ENCODE results near the gene ERMARD. TPM values are rescaled to one million over a fixed set of nuclear protein-coding genes. Genes with fewer than 3 reads are reported as not detected.
"Not testable (repeated sequence)": the region's sequence is repeated elsewhere in the genome, so short reads cannot be mapped to it uniquely, and the experiment has no call there.

The ERMARD gene
- total RNA-seq, 4 donors from 2014 or later: 14.6 to 49.1 (median 20.4) TPM

DNA sequence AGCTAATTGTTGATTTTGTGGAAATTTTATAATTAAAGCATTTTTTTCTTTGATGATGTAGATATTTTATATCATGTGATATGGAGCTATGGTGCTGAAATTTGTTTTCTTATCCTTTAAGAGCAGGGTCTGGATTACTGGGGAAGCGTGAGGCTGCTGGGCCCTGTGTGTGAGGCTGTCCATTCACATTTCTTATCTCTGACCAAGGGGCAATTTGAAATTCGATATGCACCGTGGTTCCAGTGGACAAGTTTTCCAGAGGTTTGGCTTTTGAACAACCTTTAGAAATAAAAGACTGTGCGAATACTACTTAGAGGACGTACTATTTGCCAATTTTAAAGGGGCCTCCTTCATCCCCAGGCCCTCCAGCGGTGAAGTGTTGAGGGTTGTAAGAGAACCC lies 3.7 kb downstream of the ERMARD start:
- Histone ChIP-seq H3K9me3 (no peaks in the 10 kb centered on the region), H3K4me3 (no peak overlapping the region), H3K4me1 (peaks cover 20% of the 10 kb centered on the region), H3K27ac (no peak overlapping the region), H3K36me3 (peaks cover 33% of the 10 kb centered on the region), H3K27me3 (no peaks in the 10 kb centered on the region)
- TF ChIP-seq EP300 (IDR thresholded peaks at IDR 0.05) (no peak), POLR2A (IDR thresholded peaks at IDR 0.05) (no peak), POLR2AphosphoS5 (IDR thresholded peaks at IDR 0.05) (no peak)
- TF ChIP-seq, protein P1, sequence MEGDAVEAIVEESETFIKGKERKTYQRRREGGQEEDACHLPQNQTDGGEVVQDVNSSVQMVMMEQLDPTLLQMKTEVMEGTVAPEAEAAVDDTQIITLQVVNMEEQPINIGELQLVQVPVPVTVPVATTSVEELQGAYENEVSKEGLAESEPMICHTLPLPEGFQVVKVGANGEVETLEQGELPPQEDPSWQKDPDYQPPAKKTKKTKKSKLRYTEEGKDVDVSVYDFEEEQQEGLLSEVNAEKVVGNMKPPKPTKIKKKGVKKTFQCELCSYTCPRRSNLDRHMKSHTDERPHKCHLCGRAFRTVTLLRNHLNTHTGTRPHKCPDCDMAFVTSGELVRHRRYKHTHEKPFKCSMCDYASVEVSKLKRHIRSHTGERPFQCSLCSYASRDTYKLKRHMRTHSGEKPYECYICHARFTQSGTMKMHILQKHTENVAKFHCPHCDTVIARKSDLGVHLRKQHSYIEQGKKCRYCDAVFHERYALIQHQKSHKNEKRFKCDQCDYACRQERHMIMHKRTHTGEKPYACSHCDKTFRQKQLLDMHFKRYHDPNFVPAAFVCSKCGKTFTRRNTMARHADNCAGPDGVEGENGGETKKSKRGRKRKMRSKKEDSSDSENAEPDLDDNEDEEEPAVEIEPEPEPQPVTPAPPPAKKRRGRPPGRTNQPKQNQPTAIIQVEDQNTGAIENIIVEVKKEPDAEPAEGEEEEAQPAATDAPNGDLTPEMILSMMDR (IDR thresholded peaks at IDR 0.05): no peak
- DNase-seq (ENCODE audit: low spot score in 2 of 2): no peak
- WGBS: 93% methylated on average over 6 of the region's 6 CpGs

DNA sequence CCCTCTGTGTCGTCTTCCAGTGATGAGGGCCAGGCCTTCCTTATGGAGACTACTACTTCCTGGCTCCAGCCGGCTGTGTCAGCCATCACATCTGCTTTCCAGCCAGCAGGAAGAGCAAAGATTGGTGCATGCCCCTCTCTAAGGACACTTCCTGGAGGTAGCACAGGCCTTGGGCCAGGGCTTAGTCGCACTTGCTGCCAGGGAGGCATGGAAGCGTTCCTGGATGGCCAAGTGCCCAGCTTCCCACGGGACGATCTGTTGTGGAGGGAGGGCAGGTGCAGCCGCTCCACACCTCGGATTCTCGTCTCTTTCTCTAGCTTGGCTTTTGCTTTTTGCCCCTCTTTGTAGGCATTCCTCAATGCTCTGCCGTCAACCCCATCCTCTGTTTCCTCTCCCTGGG lies 11.9 kb downstream of the ERMARD start:
- Histone ChIP-seq H3K27me3 (no peaks in the 10 kb centered on the region), H3K4me1 (no peaks in the 10 kb centered on the region), H3K9me3 (no peaks in the 10 kb centered on the region), H3K4me3 (no peak overlapping the region), H3K27ac (no peak overlapping the region), H3K36me3 (peaks cover 80% of the 10 kb centered on the region)
- WGBS: 72% methylated on average over 10 of the region's 10 CpGs
- TF ChIP-seq, protein P1 (IDR thresholded peaks at IDR 0.05): no peak
- TF ChIP-seq POLR2AphosphoS5 (IDR thresholded peaks at IDR 0.05) (no peak), POLR2A (IDR thresholded peaks at IDR 0.05) (no peak), EP300 (IDR thresholded peaks at IDR 0.05) (no peak)
- DNase-seq (ENCODE audit: low spot score in 2 of 2): no peak

DNA sequence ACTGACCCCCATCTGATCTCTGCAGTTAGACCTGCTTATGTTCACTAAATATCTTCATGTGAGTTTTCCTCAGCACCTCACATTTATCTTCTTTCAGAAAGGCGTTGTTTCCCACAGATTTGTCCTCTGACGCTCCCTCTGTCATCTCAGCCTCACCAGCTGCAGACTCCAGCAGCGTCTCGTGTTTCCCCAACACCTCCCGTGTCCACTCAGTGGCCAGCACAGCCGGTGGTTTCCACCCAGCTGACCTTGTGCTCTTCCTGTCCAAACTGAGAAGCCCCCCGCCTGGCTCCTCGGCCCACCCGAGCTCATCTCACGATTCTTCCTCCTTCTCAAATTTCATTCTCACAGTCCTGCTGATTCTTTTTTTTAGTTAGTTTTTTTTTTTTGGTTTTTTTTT lies 12.5 kb downstream of the ERMARD start:
- Histone ChIP-seq H3K9me3 (no peaks in the 10 kb centered on the region), H3K4me3 (no peak overlapping the region), H3K27ac (no peak overlapping the region), H3K4me1 (no peaks in the 10 kb centered on the region), H3K27me3 (no peaks in the 10 kb centered on the region), H3K36me3 (peaks cover 80% of the 10 kb centered on the region)
- TF ChIP-seq POLR2A (IDR thresholded peaks at IDR 0.05): no peak
- WGBS: 93% methylated on average over 10 of the region's 10 CpGs
- no peak for DNase-seq (ENCODE audit: low spot score in 2 of 2)

DNA sequence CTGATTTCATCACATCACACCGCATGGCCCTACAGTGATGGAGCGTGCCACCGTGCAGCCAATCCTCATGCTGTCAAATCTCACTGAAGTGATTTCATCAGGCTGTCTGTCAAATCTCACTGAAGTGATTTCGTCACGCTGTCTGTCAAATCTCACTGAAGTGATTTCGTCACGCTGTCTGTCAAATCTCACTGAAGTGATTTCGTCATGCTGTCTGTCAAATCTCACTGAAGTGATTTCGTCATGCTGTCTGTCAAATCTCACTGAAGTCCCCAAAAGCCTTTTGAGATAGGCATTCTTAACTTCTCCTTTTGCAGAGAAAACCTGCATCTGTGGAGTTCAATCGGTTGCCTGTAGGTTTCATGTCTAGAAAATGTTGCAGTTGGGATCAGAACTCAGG lies 14.4 kb downstream of the ERMARD start:
- WGBS: 87% methylated on average over 10 of the region's 10 CpGs

DNA sequence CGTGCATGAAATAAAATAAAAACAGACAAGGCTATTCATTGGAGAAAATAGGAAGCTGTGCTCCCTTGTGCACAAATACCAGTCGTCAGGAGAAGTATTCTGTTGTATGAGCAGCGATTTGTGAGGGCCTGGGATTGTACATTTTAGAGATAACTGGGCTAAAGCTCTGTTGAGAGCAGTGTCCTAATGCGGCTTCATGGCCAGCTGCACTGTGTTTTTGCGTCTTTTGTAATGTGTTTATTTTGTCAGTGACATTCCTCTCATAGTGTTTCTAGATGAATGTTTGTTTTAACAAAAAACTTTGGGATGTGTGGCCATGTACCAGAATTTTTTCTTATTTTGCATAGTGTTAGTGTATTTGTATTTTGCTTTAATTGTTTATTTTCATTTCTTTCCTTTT lies 14.8 kb downstream of the ERMARD start:
- Histone ChIP-seq H3K27ac (no peak overlapping the region), H3K27me3 (no peaks in the 10 kb centered on the region), H3K9me3 (no peaks in the 10 kb centered on the region), H3K4me3 (no peak overlapping the region), H3K4me1 (no peaks in the 10 kb centered on the region), H3K36me3 (peaks cover 72% of the 10 kb centered on the region)
- DNase-seq (ENCODE audit: low spot score in 2 of 2): no peak
- no peak for TF ChIP-seq POLR2A (IDR thresholded peaks at IDR 0.05)
- TF ChIP-seq, protein P1 (IDR thresholded peaks at IDR 0.05): no peak
- no peak for TF ChIP-seq POLR2AphosphoS5 (IDR thresholded peaks at IDR 0.05)
- TF ChIP-seq EP300 (IDR thresholded peaks at IDR 0.05): no peak
- WGBS: 91% methylated on average over 5 of the region's 5 CpGs

More for the DNA sequence above, 14.4 kb downstream of the ERMARD start:
- H3K27me3 ChIP-seq; H3K9me3 ChIP-seq; H3K4me1 ChIP-seq; H3K27ac ChIP-seq; DNase-seq (ENCODE audit: low spot score in 2 of 2); H3K4me3 ChIP-seq: not testable (repeated sequence)
- peaks cover 75% of the 10 kb centered on the region for H3K36me3 ChIP-seq

DNA sequence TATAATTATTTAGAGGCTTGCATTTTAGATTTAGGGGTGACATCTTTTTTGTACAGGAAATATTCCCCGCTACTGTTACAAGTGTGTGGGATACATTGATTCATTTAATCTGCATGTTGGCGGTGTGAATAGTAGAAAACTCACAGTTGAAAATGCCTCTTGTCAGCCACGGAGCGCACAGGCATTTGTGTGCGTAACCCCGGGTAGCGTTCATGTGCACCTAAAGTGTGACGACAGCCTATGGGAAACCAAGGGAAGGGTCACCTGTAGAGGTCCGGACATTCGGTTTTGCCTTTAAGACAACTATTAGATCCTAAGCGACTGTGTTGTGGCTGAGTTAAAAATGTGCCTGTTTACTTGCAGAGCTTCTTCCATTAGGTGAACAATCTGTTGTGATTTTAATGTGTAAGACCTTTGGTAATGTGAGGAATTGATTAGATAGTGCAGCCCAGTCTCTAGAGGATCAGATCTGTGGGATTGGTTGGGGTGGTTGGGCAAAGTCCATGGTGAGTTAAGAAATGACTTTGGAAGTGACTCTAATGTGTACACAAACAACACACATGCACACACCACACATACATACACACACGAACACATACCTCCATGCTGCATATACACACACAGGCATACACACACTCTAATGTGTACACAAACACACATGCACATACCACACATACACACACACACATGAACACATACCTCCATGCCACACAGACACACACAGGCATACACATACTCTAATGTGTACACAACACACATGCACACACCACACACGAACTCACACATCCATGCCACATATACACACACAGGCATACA lies 15.7 kb downstream of the ERMARD start:
- WGBS: 95% methylated on average over 13 of the region's 13 CpGs
- Histone ChIP-seq H3K27ac (no peak overlapping the region), H3K36me3 (peaks cover 75% of the 10 kb centered on the region), H3K27me3 (no peaks in the 10 kb centered on the region), H3K9me3 (no peaks in the 10 kb centered on the region), H3K4me1 (no peaks in the 10 kb centered on the region), H3K4me3 (no peak overlapping the region)
- TF ChIP-seq POLR2AphosphoS5 (IDR thresholded peaks at IDR 0.05): no peak
- TF ChIP-seq, protein P1 (IDR thresholded peaks at IDR 0.05): no peak
- TF ChIP-seq EP300 (IDR thresholded peaks at IDR 0.05): no peak
- no peak for TF ChIP-seq POLR2A (IDR thresholded peaks at IDR 0.05)
- no peak for DNase-seq (ENCODE audit: low spot score in 2 of 2)
